Thyroid gland (tissue), 4 donors: ENCODE data around the gene TBC1D2.

Source experiments
- CTCF ChIP-seq, 6 experiments: fragments of 200-600 bp in 3 of 6; fragments of 450-650 bp in 3 of 6; sonication (generic) in 3 of 6; IDR thresholded peaks; one replicate each; pipeline ENCODE4 v1.5.1; 2016 to 2019; ENCODE audit warnings: antibody characterized with exemption in 6 of 6, mild to moderate bottlenecking in 2 of 6, inconsistent platforms in 1 of 6, moderate library complexity in 1 of 6
- POLR2A ChIP-seq, 2 donors: fragments of 450-650 bp; IDR thresholded peaks; one replicate each; pipeline ENCODE4 v1.6.1; 2017; ENCODE audit warnings: antibody characterized with exemption in 2 of 2, mild to moderate bottlenecking in 2 of 2, moderate library complexity in 1 of 2

- TF ChIP-seq CTCF (IDR thresholded peaks at IDR 0.05) = no peak
- no peak for TF ChIP-seq POLR2A (IDR thresholded peaks at IDR 0.05)
These were observed 55.9 kb downstream of the TBC1D2 start for GRCh38 chr9:98199388-98200033.
